HuH-7.5 (cell line): ENCODE measurements around the gene NAP1L4.
"Not testable (repeated sequence)": the region's sequence is repeated elsewhere in the genome, so short reads cannot be mapped to it uniquely, and the experiment has no call there.

Experiments
- DNase-seq: peaks from one replicate; pipeline ENCODE4 v3.0.0; 2011; ENCODE audit warnings: low spot score

Gene NAP1L4

DNA sequence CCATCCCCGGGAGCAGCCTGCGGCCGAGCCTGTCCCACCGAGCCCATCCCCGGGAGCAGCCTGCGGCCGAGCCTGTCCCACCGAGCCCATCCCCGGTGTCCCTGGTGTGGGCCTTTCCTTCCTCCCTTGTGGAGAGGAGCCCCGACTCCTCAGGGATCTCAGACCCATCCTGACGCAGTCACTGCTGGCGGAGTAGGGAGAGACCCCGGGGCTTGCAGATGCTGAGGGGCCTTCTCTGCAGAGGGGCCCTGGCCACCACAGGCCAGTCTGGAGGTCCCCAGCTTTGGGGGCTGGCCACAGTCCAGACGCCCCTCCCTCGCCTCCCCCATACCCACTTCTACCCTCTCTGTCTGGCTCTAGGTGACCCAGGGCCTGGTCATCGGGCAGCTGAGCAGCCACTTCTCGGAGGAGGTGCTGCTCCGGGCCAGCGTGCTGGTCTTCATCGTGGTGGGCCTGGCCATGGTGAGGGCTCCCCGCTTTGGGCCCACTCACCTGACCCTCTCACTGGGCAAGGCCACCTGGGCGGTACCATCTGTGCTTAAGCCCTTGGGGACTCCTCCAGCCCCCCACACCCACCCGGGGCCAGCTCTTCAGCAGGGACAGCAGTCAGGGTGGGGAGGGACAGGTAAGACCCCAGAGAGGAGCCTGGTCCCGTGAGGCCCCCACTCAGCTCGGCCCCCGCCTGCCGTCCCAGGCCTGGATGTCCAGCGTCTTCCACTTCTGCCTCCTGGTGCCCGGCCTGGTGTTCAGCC is 70.2 kb downstream of the NAP1L4 start:
- no peak for DNase-seq

DNA sequence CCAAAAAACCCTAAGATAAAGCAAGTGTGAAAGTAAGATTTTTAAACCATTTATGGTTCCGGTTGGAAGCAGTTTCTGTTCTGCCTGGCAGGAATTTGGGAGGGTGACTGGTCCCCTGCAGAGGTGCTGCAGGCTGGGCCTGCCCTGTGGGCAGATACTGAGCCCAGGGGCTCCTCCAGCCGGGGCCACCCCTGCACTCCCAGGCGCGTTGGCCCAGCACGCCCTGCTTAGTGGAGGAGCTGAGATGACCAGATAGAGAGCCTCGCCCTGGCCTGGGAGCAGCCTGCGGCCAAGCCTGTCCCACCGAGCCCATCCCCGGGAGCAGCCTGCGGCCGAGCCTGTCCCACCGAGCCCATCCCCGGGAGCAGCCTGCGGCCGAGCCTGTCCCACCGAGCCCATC is 70.9 kb downstream of the NAP1L4 start:
- no peak for DNase-seq

DNA sequence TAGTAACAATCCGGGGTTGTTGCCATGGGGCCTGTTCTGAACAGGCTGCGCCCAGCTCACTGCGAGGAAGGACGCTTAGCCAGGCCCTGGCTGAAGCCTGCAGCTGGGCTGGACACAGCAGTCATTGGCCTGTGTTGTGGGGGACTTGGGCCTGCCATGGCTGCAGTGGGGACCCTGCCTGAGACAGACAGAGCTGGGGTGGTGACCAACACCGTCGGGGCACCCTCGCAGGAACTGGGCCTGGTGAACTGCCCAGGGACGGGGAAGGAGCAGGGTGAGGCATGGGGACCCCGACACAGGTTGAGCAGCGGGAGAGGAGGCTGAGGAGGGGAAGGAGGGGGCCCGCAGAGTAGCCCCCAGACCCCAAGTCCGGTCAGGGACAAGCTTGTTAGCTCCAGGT is 71.8 kb downstream of the NAP1L4 start:
- DNase-seq: no peak

DNA sequence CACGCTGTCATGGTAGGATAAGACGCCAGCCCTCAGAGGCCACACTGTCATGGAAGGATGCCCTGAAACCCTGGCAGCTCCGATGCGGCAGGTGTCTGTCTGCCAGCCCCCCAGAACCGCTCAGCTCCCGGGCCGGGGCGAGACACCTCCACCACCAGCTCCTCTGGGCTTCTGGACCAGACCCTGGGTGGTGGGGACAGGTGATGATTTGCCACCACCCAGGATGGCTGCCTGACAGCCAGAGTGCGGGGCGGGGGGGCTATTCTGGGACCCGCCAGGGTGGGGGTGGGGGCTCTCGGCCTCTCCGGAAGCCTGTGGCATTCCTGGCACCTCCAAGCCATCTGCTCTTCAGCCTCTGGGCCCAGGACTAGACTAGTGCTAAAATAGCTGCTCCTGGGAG is 72.3 kb downstream of the NAP1L4 start:
- no peak for DNase-seq

DNA sequence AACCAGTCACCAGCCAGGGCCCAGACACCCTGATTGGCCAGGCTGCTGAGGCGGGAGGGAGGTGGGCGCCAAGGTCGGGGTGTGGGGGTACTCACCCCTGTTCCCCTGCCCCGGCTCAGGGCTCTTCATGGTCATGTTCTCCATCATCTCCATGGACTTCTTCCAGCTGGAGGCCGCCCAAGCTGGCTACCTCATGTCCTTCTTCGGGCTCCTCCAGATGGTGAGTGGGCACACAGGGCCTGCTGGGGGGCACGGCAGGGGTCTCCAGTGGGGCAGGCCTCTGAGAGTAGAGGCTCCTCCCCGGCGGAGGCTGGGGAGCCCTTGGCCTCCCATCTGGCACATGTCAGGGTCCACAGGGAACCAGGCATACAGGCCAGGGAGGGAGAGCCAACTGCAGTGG is 72.9 kb downstream of the NAP1L4 start:
- DNase-seq: no peak

DNA sequence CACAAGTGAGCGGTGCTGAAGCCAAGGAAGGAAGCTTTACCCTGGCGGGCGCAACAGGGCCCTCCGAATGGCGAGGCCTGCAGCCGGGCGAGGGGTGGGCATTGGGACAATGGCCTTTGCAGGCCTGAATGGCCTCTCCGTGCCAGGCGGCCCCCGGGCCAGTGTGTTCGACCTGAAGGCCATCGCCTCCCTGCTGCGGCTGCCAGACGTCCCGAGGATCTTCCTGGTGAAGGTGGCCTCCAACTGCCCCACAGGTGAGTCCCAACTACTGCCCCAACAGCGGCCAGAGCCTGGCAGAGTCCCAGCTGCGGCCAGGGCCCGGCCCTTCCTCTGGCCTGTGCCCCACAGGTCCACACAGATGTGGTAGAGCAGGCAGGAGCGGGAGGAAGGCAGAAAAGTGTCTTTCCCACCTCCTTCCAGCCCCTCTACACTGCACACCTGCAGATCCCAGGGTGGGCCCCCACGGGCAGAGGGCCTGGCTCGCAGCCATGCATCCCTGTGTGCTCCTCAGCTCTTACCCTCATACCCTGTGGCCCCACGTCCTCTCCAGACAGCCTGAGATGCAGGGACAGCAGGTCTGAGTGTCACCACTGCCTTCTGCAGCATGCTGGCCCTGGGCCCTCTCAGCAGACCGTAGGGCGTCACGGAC is 74.2 kb downstream of the NAP1L4 start:
- DNase-seq: no peak

DNA sequence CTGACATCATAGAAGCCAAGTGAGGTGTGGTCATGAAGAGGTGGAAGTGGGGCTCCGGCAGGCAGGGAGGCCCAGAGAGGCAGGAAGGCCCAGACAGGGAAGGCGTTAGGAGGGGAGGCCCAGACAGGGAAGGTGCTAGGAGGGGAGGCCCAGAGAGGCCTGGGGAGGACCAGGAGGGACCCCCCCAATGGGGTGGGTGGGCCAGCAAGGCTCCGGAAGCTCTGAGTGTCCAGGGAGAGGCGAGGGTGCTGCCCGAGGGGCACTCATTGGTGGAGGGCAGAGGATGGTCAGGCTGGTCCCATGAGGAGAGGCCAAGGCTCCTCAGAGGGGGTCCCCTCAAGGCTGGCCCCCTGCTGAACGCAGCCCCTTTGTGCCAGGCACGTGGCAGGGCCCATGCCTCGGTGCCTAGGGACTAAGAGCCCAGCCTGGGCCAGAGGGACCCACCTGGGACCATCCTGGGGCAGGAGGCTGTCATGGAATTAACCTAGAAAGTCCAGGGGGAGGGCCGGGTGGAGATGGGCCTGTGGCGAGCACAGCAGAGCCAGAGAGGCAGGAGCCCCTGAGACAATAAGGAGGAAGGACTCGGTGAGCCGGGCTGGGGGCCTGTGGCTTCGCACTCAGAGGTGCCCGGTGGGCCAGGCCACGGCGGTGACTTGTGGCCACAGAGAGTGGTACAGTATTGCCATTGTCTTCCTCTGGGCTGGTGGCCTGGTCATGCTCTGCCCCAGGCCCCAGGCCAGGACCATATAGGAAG is 75.1 kb downstream of the NAP1L4 start:
- DNase-seq: no peak

DNA sequence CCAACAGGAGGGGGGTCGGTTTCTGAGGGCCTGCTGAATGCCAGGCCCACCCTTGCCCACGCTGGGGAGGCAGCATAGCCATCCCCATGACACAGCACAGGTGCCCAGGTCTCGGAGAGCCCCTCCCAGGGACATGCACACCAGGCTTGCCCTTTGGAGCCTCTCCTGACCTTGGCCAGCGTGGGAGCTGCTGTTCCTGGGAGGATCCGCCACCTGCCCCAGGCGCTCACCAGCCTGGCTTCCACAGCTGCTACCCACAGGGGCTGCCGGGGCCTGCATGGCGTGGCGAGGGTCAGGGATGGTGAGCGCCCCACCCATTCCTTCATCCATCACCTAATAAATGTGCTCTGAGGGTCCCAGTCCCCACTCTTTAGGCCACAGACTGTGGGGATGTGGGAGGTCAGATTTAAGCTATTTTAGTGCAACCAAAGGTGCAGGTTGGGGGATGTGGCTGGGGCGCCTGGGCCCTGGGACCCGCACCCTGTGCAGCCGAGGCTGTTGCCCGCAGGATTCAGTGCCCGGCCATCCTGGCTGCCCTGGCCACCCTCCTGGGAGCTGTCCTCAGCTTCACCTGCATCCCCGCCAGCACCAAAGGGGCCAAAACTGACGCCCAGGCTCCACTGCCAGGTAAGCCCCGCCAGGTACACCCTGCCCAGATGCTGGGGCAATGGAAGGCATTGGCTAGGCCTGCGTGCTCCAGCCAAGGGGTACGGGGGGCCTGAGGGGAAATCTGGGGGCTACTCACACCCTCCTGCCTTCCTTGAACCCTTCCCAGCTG is 75.8 kb downstream of the NAP1L4 start:
- DNase-seq: no peak

DNA sequence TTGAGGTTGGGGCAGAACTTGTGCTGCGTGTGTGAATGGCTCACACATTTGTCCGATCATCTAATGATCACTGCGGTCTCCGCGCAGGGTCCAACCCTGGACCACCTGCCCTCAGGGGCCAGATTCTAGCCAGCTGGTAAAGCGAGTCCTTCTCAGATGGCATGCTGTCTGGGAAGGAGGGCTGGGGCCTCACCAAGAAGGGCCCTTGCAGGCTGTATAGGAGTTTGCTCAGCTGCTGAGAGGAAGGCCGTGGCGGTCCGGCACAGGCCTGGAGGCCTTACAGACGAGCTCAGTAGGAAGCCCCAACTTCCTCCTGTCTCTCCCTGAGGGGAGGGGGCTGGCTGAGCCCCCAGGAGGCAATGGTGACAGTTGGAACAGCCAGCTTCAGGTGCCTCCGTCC is 76.7 kb downstream of the NAP1L4 start:
- no peak for DNase-seq

DNA sequence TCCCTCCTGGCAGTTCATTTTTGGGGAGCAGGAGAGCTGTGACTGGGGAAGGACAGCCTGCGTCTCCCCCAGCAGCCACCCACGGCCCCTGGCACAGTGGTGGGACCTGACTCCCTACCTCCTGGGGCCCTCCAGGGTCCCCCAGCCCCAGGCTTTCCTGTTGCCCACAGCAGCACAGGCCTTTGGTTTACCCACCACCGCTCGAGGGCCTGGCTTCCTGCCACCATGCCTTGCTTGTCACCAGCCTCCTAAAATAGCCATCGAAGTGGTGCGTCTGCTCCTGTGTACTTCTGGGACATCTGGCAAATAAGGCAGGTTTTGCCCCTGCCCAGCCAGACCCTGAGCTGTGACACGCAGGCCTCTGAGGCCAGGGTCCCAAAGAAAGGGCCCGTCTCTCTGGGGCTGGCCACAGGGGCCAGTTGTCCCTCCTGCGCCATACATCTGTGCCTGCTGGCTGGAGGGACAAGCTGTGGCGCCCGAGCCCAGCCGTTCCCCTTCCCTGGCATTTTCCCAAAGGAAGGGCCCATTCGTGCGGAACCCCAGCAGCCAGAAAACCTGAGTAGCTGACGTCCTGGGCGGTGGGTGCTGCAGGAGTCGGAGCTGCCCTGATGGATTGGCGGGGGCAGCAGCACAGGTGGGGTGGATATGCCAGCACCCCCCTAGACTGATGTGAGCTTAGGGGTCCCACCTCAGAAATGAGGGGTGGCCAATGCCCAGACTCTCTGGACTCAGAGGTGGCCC is 77.5 kb downstream of the NAP1L4 start:
- no peak for DNase-seq

DNA sequence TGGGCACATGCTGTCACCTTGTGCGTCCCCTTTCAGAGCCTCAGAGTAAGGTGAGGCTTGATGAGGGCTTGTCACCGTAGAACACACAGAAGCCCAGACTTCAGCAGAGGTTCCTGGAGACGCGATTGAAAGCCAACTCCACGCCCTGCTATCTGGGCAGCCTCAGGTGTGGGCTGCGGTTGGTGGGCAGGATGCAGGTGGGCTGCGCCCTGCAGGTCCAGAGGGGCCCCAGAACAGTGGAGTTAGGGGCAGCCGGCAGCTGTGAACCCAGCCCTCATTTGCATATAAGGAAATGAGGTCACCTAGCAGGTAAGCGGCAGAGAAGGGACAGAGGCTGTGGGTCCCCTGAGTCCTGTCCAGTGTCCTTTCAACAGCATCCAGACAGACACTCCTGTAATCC is 78.4 kb downstream of the NAP1L4 start:
- DNase-seq: no peak

DNA sequence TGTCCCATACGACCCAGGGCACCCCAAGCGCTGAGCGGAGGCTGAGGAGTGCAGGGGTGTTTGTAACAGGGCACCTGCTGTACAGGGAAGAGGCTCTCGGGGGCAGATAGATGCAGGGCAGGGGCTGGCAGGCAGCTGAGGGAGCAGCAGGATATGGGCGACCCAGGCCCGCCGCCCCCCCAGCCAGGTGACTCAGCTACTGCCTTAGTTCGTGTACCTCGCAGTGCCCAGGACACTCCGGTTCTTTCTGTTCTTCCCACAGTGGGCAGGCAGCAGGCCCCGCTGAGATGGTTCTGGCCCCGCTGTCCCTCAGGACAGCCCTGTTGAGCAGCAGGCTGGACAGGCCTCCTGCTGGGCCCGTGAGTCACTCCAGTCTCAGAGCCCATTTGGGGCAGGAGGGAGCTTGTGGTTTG is 79.1 kb downstream of the NAP1L4 start:
- no peak for DNase-seq

DNA sequence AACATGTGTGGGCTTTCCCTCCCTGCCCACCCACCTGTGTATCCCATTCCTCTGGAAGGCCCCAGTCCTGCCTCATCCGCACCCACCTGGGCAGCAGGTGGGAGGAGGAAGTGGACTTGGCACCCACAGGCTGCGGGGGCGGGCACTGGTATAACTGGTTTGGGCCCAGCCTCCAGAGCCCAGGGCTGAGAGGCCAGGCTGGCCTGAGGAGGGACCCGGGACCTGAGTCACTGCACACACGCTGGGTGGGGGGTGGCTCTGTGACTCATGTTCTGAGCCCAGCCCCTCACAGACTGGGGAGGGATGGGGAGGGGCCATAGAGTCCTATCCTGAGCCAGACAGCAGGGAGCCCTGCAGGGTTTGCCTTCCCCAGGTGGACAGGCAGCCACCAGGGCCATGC is 79.6 kb downstream of the NAP1L4 start:
- DNase-seq: no peak

DNA sequence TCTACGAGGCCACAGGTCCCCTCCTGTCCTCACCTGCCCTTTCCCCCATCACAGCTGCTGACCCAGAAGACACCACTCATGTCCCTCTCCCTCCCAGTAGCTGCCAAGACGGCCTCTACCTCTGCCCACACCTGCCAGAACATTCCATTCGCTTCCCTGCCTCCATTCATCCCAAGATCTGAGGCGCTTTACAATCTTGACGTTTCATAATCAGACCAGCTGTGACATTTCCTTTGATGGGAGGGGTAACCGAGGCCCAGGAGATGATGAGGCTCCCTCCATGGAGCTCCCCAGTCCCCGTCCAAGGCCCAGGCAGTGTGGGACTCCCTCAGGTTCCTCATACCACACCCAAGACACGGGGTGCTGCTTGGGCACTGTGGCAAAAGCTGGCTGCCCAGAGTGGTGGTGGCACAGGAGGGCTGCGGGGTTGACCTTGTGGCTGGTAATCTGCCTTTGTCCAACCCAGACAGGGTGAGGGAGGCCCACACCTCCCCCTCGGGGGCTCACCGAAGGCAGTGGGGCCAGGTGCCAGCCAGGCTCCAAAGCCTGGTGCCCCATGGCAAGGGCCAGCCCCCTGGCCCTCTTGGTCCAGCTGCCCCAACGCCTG is 80.2 kb downstream of the NAP1L4 start:
- DNase-seq: no peak

DNA sequence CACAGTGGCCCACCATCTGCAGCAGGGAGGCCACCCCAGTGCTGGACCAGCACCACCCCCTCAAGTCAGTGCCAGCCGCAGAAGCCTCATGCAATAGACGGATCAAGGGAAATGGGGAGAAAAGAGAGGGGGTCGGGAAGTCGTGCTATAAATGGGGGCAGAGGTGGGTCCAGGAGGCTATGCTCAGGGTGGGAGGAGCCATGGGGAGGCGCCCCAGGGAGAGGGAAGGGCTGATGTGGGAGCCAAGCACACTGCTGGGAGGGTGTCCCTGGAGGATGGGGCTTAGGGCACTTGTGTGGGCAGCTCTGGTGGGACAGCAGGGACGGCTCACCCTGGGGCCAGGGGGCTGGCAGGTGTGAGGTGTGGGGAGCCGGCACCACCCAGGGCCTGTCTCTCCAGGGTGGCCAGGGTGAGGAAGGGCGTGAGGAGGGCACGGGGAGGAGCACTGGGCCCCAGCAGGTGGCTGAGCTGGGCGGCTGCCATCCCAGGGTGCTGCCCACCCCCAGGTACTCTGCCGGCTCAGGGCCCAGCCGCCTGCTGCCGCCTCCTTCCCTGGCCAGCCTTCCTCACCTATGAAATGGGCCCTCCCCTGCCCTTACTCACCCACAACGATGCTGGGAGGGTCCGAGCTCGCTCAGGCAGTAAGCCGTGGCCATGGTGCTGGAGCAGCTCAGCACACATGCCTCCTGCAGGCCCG is 80.9 kb downstream of the NAP1L4 start:
- no peak for DNase-seq

DNA sequence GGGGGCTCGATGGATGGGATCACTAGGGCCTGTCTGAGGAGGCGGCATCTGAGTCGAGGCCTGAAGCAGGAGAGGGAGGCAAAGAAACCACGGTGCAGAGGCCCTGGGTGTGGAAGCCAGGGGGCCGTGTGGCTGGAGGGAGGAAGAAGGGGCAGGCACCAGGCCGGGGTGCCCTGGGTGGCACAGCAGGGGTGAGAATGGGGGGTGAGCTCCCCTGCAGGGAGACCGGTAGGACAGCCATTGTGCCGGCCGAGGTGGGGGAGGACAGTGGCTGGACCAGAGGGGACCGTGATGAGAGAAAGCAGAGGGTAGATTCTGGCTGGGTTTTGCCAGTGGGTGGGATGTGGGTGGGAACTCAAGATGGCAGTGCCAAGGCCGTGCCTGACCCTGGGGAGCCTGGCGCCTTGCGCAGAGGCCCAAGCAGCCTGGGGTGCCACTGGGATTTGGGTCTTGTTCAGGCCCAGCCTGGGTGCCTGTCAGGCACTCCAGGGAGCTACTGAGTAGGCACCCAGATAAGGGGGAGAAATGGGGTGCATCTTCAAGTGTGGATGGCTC is 81.7 kb downstream of the NAP1L4 start:
- no peak for DNase-seq

DNA sequence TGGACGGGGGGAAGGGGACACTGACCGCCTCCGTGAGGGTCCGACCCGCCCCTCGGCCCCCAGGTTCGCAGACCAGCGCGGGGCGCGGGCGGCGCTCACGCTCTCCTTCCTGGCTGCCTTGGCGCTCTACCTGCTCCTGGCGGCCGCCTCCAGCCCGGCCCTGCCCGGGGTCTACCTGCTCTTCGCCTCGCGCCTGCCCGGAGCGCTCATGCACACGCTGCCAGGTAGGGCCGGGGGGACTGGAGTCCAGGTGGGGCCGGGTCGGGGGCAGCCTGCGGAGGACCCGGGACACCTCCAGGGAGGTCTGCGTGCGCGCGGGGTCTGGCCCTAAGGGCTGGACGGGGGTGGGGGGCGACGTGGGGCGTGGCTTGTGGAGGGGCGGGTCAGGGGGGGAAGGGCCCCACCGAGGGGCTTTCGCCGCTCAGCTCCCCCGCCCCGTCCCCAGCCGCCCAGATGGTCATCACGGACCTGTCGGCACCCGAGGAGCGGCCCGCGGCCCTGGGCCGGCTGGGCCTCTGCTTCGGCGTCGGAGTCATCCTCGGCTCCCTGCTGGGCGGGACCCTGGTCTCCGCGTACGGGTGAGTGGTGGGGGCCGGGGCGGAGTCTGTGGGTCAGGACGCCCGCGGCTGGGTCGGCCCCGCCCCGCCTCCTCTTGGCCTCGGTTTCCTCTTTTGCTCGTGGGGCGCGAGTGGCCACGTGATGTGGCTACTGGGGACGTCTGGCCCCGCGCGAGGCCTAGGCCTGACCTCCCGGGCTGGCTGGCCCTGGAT is 82.8 kb downstream of the NAP1L4 start:
- no peak for DNase-seq

DNA sequence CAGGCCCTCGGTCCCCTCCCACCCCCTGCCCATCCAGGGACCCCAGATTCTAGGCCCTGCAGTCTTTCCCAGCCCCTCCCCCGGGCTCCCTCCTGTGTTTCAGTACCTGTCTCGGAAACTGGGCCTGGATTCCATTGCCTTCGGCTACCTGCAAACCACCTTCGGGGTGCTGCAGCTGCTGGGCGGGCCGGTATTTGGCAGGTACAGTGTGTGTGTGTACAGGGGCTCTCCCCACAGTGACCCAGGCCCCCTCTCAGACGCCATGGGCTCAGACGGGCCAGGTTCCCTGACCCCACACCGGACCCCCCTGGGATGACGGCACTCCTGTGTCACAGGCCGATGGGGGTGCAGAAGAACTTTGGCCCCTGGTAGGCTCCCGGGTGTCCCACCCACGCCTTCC is 84.0 kb downstream of the NAP1L4 start:
- no peak for DNase-seq

DNA sequence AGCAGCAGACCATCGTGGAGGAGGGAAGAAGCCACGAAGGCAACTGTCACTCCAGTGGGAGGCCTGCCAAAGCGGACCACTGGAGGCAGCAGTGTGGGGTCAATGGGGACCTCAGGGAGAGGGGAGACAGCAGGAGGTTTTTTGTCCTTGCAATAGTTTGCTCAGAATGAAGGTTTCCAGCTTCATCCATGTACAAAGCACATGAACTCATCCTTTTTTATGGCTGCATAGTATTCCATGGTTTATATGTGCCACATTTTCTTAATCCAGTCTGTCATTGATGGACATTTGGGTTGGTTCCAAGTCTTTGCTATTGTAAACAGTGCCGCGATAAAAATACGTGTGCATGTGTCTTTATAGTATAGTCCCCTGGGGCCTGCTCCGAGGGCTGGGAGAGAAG is 86.8 kb downstream of the NAP1L4 start:
- not testable (repeated sequence) for DNase-seq
